GM21526 (cell line): ENCODE measurements around the gene AATK.

Experiments used
- ATAC-seq: cut with Tn5 transposase; IDR thresholded peaks from one replicate; pipeline ENCODE4 v1.9.1; 2021; ENCODE audit warnings: moderate library complexity; ENCODE audit not compliant: unreplicated experiment, low FRiP score

The AATK gene

DNA sequence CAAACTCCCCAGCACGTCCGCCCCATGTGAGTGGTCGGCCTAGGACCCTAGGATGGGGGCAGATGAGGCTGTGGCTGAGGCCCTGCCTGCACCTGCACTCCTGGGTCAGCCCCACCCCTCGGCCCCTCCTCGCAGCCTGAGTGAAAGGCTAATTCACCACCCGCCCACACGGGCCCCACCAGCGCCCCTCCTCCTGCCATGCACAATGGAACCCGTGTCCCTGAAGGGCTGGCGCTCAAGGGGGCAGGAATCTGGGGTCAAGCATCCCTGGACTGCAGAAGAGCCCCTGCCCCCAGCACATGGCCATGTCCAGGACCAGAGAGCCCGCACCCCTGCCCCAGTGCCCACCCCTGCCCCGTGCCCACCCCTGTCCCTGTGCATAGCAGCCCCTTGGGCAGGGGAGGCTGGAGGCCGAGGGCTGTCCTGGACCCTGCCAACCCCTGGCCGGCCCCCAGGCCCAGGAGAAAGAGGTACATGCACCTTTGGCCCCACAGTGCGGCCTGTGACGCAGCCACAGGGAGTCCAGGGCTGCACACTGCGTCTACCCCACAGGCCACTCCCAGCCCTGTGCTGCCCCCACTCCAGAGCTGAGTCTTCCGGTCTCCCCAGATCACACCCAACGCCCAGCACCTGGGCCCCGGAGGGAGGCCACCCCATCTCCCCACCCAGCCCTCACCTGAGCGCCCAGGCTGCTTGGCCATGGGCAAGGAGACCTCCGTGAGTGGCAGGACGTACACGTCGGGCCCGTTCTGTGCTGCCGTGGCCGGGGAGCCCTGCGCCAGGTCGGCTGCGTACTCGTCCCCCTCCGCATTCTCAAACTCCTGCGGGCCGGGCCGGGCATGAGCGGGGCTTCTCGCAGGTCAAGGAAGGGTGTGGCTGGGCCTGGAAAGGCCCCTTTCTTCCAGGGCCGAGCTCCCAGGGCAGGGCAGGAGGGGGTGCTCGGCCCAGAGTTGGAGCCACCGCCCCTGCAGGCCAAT is 35.3 kb downstream of the AATK start:
- ATAC-seq, result no peak

DNA sequence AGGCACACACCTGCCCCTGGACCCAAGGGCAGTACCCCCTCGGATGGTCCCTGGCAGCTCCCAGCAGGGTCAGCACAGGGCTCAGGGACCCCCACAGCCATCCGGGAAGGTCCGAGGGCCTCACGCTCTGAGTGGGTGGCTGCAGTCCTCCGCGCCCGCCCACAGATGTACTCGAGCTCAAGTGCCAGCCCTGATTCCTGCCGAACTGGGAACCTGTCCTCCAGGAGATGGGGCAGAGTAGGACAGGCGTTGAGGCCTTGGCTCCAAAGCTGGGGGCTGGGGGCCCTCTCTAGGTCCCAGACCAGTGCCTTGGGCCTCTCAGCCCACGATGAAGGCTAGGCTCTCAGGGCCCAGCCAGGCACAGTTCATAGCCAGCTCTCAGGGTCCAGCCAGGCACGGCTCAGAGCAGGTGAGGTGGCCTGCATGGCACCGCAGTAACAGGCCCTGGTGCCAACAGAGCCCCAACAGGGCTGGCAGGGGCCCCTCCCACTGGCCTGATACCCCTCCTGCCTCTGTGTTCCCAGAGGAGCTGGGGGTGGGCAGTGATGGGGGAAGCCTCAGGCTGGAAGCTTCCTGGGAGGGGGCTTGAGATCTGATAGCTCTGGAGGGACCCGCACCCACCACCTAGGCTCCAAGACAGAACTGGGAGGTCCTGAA is 36.2 kb downstream of the AATK start:
- ATAC-seq, result no peak

DNA sequence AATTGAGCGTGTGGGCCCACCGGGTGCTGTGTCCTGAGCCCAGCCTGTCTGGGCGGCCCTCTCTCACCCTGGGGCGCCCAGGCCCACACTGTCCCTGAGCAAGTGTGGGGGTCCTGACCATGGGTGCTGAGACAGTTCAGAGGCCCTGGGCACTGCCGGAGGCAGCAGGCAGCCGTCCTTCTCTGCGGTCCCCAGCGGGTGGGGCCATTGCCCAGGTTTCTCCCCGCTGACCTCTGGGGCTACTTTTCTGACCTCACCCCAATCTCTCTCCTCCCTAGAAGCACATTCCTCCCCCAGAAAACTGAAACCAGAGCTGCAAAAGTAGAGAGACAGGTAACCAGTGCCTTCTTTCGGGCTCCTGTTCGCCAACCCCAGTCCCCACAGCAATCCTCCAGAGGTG is 36.7 kb downstream of the AATK start:
- no peak for ATAC-seq

DNA sequence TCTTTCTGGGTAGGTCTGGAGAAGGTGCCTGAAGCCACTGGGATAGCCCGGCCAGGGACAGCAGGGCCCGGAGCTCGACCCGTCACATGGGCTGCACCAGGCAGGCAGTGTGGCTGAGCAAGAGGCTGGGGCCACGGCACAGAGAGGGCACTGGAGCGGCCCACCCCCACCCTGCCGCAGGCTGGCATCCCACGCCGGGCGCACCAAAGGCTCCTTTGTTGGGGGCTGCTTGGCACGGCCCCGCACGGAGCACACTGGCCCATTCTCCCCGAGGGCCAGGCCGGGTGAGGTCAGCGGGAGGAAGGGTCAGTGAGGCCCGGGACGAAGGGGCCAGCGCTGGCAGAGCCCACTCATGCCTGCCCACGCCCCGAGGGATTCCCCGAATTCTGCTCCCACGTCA is 37.2 kb downstream of the AATK start:
- no peak for ATAC-seq

DNA sequence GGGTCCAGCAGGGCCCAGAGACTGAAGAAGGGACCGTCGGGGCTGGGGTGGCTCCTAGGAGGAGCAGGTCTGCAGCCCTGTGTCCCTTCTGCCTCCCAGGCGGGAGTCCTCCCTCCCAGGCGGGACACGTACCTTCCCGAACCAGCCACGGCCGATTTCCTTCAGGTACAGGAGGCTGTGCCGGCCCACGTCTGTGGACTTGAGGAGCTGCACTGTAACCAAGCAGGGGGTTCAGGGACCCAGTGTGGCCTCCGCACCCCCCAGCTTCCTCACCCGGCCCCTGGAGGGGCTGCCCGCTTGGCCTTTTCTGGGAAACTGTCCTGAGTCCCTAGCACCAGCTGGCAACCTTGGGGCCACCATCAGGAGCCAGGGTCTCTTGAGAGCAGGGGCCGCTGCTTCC is 37.7 kb downstream of the AATK start:
- ATAC-seq, result no peak

DNA sequence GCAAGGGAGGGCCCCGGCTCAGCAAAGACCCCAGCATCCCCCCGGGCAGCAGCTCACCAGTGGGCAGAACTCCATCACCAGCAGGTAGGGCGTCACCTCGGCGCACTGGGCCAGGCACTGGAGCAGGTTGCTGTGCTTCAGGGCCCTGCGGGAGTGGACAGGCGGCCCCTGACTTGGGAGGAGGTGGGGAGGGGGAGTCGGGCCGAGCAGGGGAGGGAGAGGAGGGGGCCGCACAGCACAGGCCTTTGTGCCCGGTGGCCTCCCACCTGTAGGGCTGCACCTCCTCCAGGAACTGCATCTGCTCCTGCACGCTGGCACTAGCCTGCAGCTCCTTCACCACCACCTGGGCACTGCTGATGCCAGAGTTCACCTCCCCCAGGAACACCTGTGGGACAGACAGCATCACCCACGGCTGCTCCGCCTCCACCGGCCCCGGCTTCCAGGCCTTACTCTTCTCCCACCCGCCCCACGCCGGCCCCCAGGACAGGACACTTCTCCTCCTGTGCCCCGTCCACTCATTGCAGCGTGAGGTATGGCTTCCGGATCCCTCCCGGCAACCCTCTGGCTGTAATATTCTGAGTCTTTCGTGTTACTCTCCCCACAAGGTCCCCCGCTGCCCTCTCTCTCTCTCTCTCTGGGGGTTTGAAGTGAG is 38.4 kb downstream of the AATK start:
- no peak for ATAC-seq

DNA sequence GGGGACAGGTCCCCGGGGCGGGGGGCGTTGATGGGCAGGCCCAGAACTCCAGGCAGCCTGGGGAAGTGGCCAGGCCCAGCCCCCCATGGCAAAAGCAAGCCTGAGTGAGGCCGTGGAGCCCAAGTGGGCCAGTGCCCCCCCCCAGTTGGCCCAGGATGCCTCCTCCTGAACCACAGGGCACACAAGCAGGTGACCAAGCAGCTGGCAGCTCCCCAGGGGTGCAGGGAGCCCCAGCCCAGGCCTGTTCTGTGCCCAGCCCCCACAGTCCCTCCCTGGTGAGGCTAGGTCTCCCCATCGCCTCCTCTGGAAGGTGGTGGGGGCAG is 38.9 kb downstream of the AATK start:
- no peak for ATAC-seq

DNA sequence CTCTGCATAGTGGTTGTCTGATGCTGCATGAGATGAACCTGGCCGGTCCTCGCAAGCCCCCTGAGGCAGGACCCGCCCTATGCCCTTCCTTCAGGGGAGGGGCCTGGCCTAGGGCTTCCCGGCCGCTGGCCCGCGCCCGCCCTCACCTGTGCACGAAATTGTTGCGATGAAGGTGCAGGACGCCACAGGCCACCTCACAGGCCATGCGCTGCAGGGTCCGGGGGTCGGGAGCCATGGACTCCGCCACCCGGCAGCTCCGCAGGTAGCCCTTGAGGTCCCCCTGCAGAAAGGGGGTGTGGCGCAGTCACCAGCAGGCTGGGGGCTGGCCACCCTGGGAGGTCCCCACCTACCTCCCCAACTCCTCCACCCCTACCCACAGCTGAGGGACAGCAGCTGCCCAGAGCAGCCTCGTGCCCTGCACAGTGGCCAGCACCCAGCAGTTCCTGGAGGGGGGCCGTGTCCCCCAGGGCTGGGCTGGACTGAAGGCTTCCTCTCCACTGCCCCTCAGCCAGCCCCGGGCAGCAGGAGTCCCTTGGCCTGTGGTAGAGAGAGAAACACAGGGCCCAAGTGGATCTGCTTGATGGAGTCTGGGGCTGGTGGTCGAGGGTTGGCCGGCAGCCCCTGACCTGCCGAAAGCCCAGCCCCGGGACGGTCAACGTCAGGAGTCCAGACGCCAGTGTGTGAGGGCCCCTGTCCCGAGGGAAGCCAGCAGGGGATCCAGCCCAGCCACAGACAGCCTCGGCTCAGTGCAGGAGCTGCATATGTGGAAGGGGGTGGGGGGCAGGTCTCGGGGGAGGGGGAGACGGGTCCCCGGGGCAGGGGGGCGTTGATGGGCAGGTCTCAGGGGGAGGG is 39.5 kb downstream of the AATK start:
- ATAC-seq, result no peak

DNA sequence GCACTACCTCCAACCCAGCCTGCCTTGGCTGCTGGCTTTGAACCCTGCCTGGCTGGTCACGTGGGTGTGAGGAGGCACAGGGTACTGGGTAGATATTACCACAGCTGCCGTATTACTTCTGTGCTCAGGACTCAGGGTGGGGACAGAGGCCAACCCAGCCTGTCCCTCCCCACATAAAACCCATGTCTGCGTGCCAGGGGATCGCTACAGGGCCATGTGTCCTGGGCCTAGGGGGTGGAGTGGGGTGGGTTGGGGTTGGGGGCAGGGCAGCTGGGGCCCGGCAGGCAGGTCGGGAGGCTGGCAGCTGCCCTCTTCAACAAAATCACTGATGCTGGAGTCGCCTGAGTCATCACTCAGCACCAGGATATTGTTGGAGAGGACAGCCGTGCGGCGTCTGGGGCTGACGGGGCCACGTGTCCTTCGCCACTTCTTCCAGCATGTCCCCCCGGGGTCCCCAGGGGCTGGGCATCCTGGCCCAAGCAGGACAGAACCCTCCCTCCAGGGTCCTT is 40.4 kb downstream of the AATK start:
- no peak for ATAC-seq

DNA sequence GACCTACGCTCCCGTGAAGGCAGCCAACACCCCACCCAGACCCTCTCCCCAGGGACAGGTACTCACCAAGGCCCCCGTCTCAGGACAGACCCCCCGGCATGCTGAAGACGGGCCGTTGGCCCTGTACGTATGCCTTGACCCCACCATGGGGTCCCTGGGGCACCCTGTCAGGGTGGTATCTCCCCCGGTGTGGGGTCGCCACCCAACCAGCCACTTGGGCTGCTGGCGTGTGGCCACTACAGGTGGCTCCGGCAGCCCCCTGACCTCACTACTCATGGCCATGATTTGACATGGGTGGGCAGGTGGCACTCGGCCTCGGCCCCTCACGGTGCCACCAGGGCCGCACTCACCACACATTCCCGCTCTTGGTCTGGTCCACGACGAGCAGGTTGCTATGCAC is 41.6 kb downstream of the AATK start:
- ATAC-seq, result no peak

DNA sequence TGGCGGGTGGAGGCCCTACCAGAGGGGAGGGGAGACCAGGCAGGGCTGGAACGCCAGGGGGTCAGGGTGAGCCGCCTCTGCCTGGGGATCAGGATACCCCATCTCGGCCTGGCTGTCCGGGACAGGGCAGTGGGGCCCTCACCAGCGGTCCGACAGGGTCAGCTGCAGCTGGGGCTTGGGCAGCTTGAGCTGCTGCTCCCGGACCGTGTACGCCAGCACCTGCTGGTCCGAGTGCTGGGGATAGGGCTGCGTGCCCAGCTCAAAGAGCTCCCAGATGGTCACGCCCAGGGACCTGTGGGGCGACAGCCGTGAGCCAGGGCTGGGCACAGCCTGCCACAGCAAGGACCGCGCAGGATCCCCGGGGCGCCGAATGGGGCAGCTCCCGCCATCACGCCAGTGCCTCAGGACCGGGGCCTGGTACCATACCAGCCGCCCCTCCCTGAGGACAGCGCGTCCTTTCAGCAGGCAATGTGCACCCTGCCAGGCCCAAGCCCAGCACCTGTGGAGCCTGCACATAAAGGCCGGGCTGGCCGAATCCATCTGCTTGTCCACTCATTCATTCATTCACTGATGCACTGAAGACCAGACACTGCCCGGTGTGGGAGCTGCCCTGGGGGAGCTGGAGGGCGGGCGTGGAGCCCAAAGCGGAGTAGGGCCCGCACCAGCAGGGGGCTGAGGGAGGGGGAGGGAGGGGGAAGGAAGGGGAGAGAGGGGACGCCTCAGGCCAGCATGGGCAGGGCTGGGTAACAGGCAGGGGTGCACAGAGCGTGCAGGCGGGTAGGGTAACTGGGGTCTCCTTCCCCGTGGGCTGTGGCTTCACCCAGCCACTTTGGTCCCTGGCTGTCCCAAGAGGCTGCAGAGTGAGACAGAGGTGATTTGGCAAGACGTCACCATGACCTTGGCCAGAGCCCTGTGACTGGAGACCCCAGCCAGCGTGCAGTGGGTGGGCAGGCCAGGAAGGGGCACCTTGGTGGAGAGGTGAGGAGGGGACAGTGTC is 42.7 kb downstream of the AATK start:
- ATAC-seq, result no peak

DNA sequence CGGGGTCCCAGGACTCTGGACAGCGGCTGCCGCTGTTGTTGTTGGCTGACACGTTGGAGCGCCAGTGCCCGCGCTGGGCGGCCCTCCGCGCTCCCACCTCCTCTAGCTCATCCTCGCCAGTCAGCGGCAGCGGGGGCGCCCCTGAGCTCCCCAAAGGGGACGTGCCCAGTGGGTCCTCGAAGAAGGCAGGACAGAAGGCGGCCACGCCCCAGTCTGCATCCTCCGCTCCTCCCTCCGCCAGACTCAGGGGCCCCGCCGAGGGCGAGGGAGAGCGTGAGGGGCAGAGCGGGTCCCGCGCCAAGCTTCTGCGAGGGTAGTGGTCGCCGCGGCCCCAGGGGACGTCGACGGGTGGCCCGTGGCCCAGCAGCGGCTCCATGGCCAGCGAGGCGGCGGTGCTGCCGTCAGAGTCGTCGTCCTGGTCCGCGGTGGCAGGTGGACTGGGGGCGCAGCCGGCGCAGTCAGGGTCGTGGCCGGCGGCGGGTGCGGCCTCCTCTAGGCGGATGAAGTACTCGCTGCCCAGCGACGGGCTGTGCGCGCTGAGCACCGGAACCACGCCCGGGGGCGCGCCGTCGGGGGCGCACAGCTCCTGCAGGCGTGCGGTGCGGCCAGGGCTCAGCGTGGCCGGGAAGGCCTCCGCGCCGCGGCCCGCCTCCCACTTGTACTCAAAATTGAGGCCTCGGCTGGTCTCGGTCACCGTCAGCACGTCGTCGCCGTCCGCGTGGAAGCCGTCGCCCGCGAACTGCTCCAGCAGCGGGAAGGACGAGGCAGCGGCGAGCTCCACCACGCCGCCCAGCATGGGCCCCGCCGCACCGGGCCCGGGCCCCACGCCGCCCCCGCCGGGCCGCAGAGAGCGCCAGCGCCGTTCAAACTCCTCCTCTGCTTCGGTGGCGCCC is 43.9 kb downstream of the AATK start:
- ATAC-seq, result no peak

DNA sequence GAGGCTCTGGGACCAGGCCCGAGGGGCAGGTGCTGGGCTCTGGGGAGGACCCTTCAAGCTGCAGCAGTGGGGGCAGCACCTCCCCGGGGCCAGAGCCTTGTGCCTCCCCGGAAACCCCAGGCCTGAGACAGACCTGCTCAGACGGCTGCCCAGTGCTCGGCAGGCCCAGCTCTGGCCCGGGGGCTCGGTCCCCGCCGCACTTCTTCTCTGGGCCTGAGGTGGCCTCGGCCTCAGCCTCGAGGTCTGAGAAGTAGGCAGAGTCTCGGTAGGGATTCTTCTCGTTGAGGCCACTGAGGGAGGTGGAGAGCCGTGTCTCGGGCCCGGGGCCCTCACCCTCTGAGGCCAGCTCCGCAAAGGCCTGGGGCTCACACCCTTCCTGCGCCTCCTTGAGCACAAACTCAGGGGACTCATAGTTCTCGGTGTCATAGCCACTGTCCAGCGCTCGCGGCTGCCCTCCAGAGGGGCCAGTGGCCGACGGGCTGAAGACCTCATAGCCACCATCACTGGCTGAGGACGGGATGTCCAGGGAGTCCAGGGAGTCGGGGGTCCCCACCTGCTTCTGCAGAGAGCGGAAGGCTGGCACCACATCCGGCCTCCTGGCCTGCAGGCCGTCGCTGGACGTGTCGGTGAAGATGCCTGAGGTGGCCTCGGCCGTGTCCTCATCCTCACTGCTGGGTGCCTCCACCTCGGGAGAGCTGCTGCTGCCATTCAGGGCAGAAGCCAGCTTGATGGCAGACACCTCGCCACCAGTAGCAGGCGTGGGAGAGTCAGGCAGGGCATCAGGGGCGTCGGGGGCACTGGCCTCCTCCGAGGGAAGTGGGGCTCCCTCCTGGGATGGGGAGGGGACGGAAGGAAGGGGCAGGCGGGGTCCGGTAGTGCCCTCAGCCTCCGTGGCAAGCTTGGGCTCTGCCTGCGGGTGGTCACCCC is 45.1 kb downstream of the AATK start:
- no peak for ATAC-seq

DNA sequence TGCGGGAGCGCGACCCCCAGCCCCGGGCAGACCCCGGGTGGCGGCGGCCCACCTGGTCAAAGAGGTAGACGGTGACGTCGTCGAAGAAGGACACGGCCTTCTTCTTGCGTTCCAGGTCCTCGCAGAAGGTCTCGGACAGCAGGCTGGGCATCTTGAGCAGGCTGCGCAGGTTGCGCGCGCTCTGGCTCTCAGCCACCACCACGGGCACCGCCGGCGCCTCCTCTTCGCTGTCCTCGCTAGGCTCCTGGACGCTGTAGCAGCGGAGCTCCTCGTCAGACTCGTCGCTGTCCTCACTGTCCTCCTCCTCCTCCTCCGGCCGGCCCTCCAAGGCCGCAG is 45.9 kb downstream of the AATK start:
- no peak for ATAC-seq

DNA sequence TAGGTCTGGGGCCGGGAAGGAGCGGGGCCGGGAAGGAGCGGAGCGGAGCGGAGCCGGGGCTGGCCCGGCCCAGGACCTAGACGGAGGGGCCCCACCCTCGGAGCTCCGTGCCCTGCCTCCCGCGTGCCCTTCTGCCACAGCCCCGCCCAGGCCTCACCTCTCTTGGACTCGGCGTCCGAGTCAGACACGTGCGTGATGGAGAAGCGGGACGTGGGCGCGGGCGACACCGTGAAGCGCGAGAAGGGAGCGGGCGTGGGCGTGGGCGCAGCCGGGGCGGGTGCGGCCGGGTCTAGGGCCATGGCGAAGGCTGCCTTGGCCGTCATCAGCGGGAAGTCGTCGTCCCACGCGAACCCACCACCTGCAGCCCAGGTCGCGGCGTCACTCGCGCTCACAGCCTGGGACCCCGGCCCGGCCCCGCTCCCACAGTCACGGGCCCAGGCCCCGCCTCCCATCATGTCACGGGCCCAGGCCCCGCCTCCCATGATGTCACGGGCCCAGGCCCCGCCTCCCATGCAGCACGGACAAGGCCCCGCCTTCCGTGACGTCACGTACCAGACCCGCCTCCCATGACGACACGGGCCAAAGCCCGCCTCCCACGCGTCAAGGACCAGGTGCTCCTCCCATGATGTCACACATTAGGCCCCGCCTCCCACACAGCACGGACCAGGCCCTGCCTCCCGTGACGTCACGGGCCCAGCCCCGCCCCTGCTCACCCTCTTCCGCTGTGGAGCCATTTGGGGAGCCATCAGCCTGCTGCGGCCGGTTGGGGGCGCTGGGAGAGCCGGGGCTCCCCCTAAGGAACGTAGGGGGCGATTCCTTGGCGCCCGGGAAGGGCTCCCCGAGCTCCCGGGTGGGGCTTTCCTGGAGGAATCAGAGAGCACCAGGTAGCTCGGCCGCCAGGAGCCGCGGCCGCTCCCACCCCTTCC is 46.5 kb downstream of the AATK start:
- no peak for ATAC-seq
